LNCAP (cell line): Measurements from ENCODE around the gene USP48.

Source experiments
- TF ChIP-seq, protein P1 (sequence below): fragments of 450-650 bp; IDR thresholded peaks from 2 replicates; pipeline ENCODE4 v1.5.1; 2017; ENCODE audit warnings: mild to moderate bottlenecking

Gene USP48

DNA sequence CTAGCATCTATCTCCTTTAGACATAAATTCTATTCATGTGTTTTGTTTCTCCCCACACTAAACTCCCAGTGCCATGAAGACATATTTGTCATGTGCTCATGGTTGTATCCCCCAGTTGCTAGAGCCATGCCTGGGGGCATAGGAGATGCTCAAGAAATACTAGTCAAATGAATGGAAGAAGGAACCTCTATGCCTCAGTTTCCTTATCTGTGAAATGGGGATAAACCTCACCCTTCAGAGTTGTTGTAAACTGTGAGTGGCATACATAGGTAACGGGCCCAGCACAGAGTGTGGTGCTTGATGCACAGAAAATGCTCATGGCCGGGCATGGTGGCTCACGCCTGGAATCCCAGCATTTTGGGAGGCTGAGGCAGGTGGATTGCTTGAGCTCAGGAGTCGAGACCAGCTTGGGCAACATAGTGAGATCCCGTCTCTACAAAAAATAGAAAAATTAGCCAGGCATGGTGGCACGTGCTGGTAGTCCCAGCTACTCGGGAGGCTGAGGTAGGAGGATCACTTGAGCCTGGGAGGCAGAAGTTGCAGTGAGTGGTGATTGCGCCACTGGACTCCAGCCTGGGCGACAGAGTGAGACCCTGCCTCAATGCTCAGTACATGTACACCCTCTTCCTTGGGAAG, 37.8 kb upstream of the USP48 start:
- TF ChIP-seq, protein P1, sequence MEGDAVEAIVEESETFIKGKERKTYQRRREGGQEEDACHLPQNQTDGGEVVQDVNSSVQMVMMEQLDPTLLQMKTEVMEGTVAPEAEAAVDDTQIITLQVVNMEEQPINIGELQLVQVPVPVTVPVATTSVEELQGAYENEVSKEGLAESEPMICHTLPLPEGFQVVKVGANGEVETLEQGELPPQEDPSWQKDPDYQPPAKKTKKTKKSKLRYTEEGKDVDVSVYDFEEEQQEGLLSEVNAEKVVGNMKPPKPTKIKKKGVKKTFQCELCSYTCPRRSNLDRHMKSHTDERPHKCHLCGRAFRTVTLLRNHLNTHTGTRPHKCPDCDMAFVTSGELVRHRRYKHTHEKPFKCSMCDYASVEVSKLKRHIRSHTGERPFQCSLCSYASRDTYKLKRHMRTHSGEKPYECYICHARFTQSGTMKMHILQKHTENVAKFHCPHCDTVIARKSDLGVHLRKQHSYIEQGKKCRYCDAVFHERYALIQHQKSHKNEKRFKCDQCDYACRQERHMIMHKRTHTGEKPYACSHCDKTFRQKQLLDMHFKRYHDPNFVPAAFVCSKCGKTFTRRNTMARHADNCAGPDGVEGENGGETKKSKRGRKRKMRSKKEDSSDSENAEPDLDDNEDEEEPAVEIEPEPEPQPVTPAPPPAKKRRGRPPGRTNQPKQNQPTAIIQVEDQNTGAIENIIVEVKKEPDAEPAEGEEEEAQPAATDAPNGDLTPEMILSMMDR, result no peak

DNA sequence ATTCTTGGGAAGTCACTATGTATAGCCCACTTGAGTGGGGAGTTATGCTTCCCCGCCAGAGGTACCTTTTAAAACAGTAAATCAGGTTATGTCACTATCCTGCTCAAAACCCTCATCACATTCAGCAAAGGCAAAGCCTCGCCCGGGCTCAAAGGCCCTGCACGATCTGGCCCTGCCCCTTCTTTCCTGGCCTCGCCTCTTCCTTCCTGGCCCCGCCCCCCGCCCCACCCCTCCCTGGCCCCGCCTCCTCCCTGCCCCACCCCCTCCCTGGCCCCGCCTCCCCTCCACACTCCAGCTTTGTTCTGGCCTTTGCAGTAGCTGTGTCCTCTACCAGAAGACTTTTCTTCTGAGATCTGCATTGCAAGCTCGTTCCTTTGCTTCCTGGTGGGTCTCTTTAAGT, 35.7 kb upstream of the USP48 start:
- TF ChIP-seq, protein P1, result no peak

DNA sequence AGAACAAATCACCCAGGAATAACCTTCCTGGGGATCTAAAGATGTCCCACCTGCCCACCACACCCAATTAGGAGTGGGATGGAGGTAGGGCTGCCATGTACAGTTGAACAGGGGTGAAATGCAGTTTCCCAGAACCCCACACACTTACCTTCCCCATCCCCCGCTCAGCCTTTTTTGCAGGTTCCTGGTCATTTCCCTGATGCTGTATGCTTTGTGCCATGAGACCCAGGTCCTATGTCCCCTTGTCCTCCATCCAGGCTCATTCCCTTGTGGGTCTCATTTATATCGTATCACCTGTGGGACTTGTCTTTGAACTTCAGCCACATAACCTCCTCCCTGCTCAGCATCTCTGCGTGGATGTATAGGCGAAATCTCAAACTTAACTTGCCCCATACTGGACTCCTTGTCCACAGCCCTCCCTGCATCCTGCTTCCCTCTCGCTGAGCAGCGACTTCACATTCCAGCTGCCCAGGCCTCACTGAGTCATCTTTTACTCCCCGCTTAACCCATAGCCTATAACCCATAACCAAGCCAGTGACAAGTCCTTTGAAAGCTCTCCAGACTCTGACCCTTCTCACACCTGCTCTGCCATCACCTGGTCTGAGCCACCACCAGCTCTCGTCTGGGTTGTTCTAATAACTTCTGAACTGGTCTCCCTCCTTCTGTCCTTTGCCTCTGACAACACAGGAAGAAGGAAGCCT, 33.8 kb upstream of the USP48 start:
- TF ChIP-seq, protein P1, result no peak

DNA sequence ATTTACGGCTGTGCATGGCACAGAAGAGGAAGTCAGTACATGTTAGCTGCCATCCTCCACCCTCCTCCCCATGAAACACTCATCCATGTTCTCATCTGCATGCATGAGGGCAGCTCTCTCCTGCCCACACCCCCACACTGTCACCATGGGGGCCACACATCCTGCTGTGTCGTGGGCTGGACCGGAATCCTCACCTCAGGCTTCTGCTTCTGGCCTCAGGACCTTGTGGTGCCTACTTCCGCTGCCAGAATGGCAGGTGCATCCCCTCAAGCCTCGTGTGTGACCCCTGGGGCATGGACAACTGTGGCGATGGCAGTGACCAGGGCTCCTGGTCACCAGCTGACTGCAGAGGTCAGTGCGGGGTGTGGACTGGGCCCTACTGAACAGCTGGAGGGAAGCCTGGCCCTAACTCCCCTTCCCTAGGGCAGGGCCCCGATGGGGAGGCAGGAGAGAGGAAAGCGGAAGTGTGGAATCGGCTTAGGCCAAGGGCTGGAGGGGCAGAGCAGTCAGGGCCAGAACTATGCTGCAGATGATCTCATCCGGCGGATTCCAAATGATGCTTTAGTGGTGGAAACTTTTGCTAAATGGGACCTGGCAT, 32.9 kb upstream of the USP48 start:
- TF ChIP-seq, protein P1, result no peak

DNA sequence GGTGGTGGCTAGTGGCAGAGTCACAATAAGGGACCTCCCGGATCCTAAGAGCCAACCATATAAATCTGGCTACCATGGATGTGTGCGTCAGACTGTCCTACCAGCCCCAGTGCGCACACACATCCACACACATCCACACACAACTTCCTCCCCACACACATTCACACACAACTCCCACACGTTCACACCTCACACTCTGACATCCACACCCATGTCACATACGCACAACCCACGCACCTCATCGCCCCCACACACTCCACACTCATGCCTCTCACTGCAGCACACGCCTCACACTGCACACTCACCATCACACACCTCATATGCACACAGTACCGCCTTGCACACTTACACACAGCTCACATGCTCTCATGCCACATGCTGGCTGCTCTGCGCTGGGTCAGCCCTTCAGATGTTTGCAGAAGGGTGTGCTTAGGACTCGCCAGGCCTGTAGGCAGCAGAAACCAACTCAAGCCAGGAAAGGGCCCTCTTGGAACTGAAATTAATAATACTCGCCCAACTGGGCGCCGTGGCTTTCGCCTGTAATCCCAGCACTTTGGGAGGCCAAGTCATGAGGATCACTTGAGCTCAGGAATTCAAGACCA, 32.1 kb upstream of the USP48 start:
- TF ChIP-seq, protein P1, result no peak

DNA sequence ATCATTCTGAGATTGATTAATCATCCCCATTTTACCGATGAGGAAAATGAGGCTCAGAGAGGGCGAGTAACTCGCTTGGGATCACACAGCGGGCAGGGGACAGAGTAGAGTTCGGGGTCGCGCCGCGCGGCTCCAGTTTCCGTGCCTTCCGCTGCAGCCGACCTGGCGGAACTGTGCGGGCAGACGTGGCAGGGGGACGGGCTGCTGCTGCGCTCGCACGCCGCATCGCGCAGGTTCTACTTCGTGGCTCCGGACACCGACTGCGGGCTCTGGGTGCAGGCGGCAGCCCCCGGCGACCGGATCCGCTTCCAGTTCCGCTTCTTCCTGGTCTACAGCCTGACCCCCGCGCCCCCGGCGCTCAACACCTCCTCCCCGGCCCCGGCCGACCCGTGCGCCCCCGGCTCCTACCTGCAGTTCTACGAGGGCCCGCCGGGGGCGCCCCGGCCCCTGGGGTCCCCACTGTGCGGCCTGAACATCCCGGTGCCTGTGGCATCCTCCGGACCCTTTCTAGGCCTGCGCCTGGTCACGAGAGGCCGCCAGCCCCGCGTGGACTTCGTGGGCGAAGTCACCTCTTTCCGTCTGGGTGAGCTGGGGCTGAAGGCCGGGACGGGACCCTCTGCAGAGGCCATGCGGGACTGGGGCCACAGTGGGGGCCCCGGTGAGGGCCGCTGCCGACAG, 31.4 kb upstream of the USP48 start:
- TF ChIP-seq, protein P1, result no peak

DNA sequence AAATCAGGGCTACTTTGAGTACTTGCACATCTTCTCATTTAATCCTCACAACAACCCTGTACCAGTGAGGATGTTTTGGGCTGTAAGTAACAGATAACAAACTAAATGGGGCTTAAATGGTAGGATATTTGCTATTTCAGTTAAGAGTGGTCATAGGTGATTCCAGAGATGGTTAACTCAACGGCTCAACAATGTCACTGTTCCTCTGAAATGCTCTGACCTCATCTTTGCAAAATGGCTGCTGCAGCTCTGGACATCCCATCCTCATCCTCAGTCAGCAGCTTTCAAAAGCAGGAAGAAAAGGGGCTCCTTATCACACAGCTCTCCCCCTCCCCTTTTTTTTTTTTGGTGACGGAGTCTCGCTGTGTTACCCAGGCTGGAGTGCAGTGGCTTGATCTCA, 30.6 kb upstream of the USP48 start:
- TF ChIP-seq, protein P1, result no peak
